Fibroblast of lung (primary cell): Measurements from ENCODE around the gene CEP72. TPM values are rescaled to one million over a fixed set of nuclear protein-coding genes. Genes with fewer than 3 reads are reported as not detected.

ENCODE experiments used
- DNase-seq, 2 donors: peaks; one replicate each; pipeline versions ENCODE4 v3.0.0 to v3.0.0-alpha.2; 2010; ENCODE audit warnings: low read depth in 2 of 2
- H2AFZ ChIP-seq: 2 replicates; pipeline ENCODE4 v1.5.1; 2012; ENCODE audit warnings: low read length, control low read depth, inconsistent platforms
- H3K27ac ChIP-seq: 2 replicates; pipeline ENCODE4 v1.5.1; 2011; ENCODE audit warnings: low read length, control low read depth; ENCODE audit not compliant: insufficient read depth
- H3K27me3 ChIP-seq: 2 replicates; pipeline ENCODE4 v1.5.1; 2011; ENCODE audit warnings: mild to moderate bottlenecking, low read length; ENCODE audit not compliant: control insufficient read depth, insufficient read depth
- H3K36me3 ChIP-seq: 2 replicates; pipeline ENCODE4 v1.5.1; 2011; ENCODE audit warnings: low read length; ENCODE audit not compliant: control insufficient read depth, insufficient read depth
- H3K4me1 ChIP-seq: 2 replicates; pipeline ENCODE4 v1.5.1; 2011; ENCODE audit warnings: low read length; ENCODE audit not compliant: control insufficient read depth, insufficient read depth; ENCODE audit errors: extremely low read depth
- H3K4me2 ChIP-seq: 2 replicates; pipeline ENCODE4 v1.5.1; 2011; ENCODE audit warnings: low read length, control low read depth; ENCODE audit not compliant: insufficient read depth; ENCODE audit errors: extremely low read depth
- H3K4me3 ChIP-seq, 4 experiments: fragments of 200-600 bp in 1 of 4; sonication (generic) in 1 of 4; replicated peaks in 1 of 4; 2 replicates each; pipeline ENCODE4 v1.5.1; 2011 to 2016; ENCODE audit warnings: low read length in 4 of 4, low read depth in 3 of 4, mild to moderate bottlenecking in 3 of 4, control low read depth in 2 of 4, inconsistent platforms in 1 of 4, mixed read lengths in 1 of 4; ENCODE audit not compliant: insufficient read depth in 1 of 4; ENCODE audit errors: control extremely low read depth in 1 of 4
- H3K79me2 ChIP-seq: 2 replicates; pipeline ENCODE4 v1.5.1; 2012; ENCODE audit warnings: mild to moderate bottlenecking, low read length, inconsistent platforms; ENCODE audit not compliant: control insufficient read depth, insufficient read depth
- H3K9ac ChIP-seq: 2 replicates; pipeline ENCODE4 v1.5.1; 2011; ENCODE audit warnings: mild to moderate bottlenecking, low read length, control low read depth; ENCODE audit not compliant: insufficient read depth
- H3K9me3 ChIP-seq: 2 replicates; pipeline ENCODE4 v1.5.1; 2012; ENCODE audit warnings: low read depth, low read length; ENCODE audit not compliant: control insufficient read depth, insufficient read depth
- H4K20me1 ChIP-seq: 2 replicates; pipeline ENCODE4 v1.5.1; 2011; ENCODE audit warnings: low read length; ENCODE audit not compliant: control insufficient read depth, insufficient read depth; ENCODE audit errors: extremely low read depth
- CTCF ChIP-seq, 2 donors: IDR thresholded peaks in 1 of 2; conservative IDR thresholded peaks in 1 of 2; 1 replicate in 1 of 2; 2 replicates in 1 of 2; pipeline ENCODE4 v1.5.1; 2011 to 2012; ENCODE audit warnings: low read length in 2 of 2, control low read depth in 1 of 2, inconsistent platforms in 1 of 2, low read depth in 1 of 2, mild to moderate bottlenecking in 1 of 2
- EZH2 ChIP-seq: IDR thresholded peaks from 2 replicates; pipeline ENCODE4 v1.5.1; 2012; ENCODE audit warnings: low read length, control low read depth, mild to moderate bottlenecking; ENCODE audit errors: missing control alignments
- polyA plus RNA-seq, 2 donors: library from polyadenylated mRNA; depleted of rRNA in 1 of 2; stranded (reverse) in 1 of 2; unstranded in 1 of 2; fragments of >200 nt; gene quantifications; 2 replicates each; pipeline ENCODE4 v1.2.1, GENCODE V29; 2011 to 2012; ENCODE audit warnings: missing spikeins in 1 of 2
- total RNA-seq: library from RNA; depleted of rRNA; stranded (reverse); fragments of >200 nt; gene quantifications from 2 replicates; pipeline ENCODE4 v1.2.1, GENCODE V29; 2014

Gene CEP72
- total and polyA plus RNA-seq, 2 donors (not counting 1 experiment from before 2014, with no cell fraction given) = 0.92 to 2.5 TPM

GRCh38 chr5:623531-623930 is 11.4 kb downstream of the CEP72 start:
- no peaks in the 10 kb centered on the region for H3K79me2 ChIP-seq
- H4K20me1 ChIP-seq = no peaks in the 10 kb centered on the region
- DNase-seq = no peak
- no peak overlapping the region for H3K9ac ChIP-seq
- H3K4me1 ChIP-seq = no peaks in the 10 kb centered on the region
- H3K36me3 ChIP-seq = peaks cover 3% of the 10 kb centered on the region
- H2AFZ ChIP-seq = no peak overlapping the region
- no peak overlapping the region for H3K4me2 ChIP-seq
- TF ChIP-seq CTCF (conservative IDR thresholded peaks at IDR 0.05 in 1 of 2, IDR thresholded peaks at IDR 0.05 in 1 of 2; ENCODE audit: low read depth in 1 of 2, low read length in 2 of 2) = no peak
- no peak for TF ChIP-seq EZH2
- no peak overlapping the region for H3K27ac ChIP-seq
- no peak overlapping the region for H3K4me3 ChIP-seq
- no peaks in the 10 kb centered on the region for H3K9me3 ChIP-seq
- no peaks in the 10 kb centered on the region for H3K27me3 ChIP-seq

- Histone ChIP-seq H4K20me1 (no peaks in the 10 kb centered on the region), H2AFZ (no peak overlapping the region), H3K9ac (no peak overlapping the region), H3K9me3 (no peaks in the 10 kb centered on the region), H3K36me3 (peaks cover 3% of the 10 kb centered on the region), H3K4me1 (no peaks in the 10 kb centered on the region), H3K4me3 (no peak overlapping the region), H3K4me2 (no peak overlapping the region), H3K79me2 (no peaks in the 10 kb centered on the region), H3K27ac (no peak overlapping the region), H3K27me3 (no peaks in the 10 kb centered on the region)
- TF ChIP-seq EZH2 (no peak), CTCF (conservative IDR thresholded peaks at IDR 0.05 in 1 of 2, IDR thresholded peaks at IDR 0.05 in 1 of 2; ENCODE audit: low read depth in 1 of 2, low read length in 2 of 2) (no peak)
- no peak for DNase-seq
Observed at GRCh38 chr5:624118-624950, 12.2 kb downstream of the CEP72 start.

GRCh38 chr5:624951-625230 is 12.8 kb downstream of the CEP72 start:
- Histone ChIP-seq H4K20me1 (no peaks in the 10 kb centered on the region), H3K27ac (no peak overlapping the region), H3K4me1 (no peaks in the 10 kb centered on the region), H3K9ac (no peak overlapping the region), H3K4me2 (no peak overlapping the region), H3K9me3 (no peaks in the 10 kb centered on the region), H3K36me3 (peaks cover 3% of the 10 kb centered on the region), H3K79me2 (no peaks in the 10 kb centered on the region), H2AFZ (no peak overlapping the region), H3K27me3 (no peaks in the 10 kb centered on the region), H3K4me3 (no peak overlapping the region)
- no peak for DNase-seq
- TF ChIP-seq CTCF (conservative IDR thresholded peaks at IDR 0.05 in 1 of 2, IDR thresholded peaks at IDR 0.05 in 1 of 2; ENCODE audit: low read depth in 1 of 2, low read length in 2 of 2) (no peak), EZH2 (no peak)
